Calu3 (cell line): ENCODE results near the gene PARD3. TPM values are rescaled to one million over a fixed set of nuclear protein-coding genes. Genes with fewer than 3 reads are reported as not detected.

ENCODE experiments used
- BruUV-seq: library from RNA; stranded (reverse); fragments of 400-500 nt; replicated peaks from 2 replicates; lab custom pipeline; 2021; lab: Mats Ljungman, UMichigan
- CTCF ChIA-PET: fragments of 300-600 bp; sonication (Branson Sonifier 250); formaldehyde crosslinking; loops from one replicate; lab custom pipeline; 2022; ENCODE audit warnings: antibody characterized with exemption; lab: Charles Lee
- DNase-seq: peaks from one replicate; pipeline ENCODE4 v3.0.0; 2022
- H3K27ac Mint-ChIP-seq: one replicate; pipeline ENCODE4 v1.8.0; 2022; ENCODE audit warnings: mixed read lengths; ENCODE audit not compliant: unreplicated experiment
- H3K27me3 Mint-ChIP-seq: one replicate; pipeline ENCODE4 v1.8.0; 2022; ENCODE audit warnings: mixed read lengths; ENCODE audit not compliant: unreplicated experiment
- H3K36me3 Mint-ChIP-seq: one replicate; pipeline ENCODE4 v1.8.0; 2022; ENCODE audit warnings: mild to moderate bottlenecking, moderate library complexity, mixed read lengths; ENCODE audit not compliant: insufficient read depth, unreplicated experiment
- H3K4me1 Mint-ChIP-seq: one replicate; pipeline ENCODE4 v1.8.0; 2022; ENCODE audit warnings: mild to moderate bottlenecking, low read depth, mixed read lengths; ENCODE audit not compliant: unreplicated experiment
- H3K4me3 Mint-ChIP-seq: one replicate; pipeline ENCODE4 v1.8.0; 2022; ENCODE audit warnings: mild to moderate bottlenecking, low read depth, moderate library complexity, mixed read lengths; ENCODE audit not compliant: unreplicated experiment
- H3K9me3 Mint-ChIP-seq: one replicate; pipeline ENCODE4 v1.8.0; 2022; ENCODE audit warnings: low read depth, mixed read lengths; ENCODE audit not compliant: unreplicated experiment
- intact Hi-C: fragments of 100-400 bp; cut with micrococcal nuclease; formaldehyde crosslinking; loops from one replicate; pipeline ENCODE4 v1.10.0; 2022; ENCODE audit not compliant: unreplicated experiment
- total RNA-seq: library from RNA; stranded (reverse); gene quantifications from 2 replicates; pipeline ENCODE4 v1.2.3, GENCODE V29; 2022
- TF ChIP-seq, protein P1 (sequence below): fragments of 200-600 bp; IDR thresholded peaks from one replicate; pipeline ENCODE4 v1.8.0; 2022; ENCODE audit warnings: antibody characterized with exemption; ENCODE audit not compliant: unreplicated experiment

PARD3 gene
- total RNA-seq, 1 experiment from 2014 or later, result 62.4 TPM

DNA sequence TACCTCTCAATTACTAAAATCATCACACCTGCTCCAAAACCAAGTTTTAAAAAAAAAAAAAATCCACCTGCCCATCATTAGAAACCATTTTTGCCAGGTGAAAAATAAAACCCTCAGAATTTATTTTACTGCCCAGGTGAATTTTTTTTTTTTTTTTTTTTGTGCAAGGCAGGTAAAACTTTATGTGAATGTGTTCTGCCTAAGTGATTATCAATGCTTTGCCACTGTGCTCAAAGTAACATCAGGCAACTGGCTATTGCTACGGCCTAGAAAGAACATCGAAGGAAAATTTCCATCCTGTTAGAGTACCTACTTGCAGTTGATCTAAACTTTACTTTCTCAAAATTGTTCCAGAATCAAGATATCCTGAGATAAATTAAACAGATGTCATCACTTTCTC is 512.1 kb downstream of the PARD3 start:
- TF ChIP-seq, protein P1, sequence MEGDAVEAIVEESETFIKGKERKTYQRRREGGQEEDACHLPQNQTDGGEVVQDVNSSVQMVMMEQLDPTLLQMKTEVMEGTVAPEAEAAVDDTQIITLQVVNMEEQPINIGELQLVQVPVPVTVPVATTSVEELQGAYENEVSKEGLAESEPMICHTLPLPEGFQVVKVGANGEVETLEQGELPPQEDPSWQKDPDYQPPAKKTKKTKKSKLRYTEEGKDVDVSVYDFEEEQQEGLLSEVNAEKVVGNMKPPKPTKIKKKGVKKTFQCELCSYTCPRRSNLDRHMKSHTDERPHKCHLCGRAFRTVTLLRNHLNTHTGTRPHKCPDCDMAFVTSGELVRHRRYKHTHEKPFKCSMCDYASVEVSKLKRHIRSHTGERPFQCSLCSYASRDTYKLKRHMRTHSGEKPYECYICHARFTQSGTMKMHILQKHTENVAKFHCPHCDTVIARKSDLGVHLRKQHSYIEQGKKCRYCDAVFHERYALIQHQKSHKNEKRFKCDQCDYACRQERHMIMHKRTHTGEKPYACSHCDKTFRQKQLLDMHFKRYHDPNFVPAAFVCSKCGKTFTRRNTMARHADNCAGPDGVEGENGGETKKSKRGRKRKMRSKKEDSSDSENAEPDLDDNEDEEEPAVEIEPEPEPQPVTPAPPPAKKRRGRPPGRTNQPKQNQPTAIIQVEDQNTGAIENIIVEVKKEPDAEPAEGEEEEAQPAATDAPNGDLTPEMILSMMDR, result no peak
- Mint-ChIP-seq H3K27me3 (no peaks in the 10 kb centered on the region), H3K4me3 (no peak overlapping the region), H3K9me3 (no peaks in the 10 kb centered on the region), H3K36me3 (no peaks in the 10 kb centered on the region), H3K4me1 (peaks cover 4% of the 10 kb centered on the region), H3K27ac (no peak overlapping the region)
- intact Hi-C loops, result no loop called here
- CTCF ChIA-PET, result no interaction called here
- BruUV-seq, result no TSS peak
- DNase-seq, result no peak

DNA sequence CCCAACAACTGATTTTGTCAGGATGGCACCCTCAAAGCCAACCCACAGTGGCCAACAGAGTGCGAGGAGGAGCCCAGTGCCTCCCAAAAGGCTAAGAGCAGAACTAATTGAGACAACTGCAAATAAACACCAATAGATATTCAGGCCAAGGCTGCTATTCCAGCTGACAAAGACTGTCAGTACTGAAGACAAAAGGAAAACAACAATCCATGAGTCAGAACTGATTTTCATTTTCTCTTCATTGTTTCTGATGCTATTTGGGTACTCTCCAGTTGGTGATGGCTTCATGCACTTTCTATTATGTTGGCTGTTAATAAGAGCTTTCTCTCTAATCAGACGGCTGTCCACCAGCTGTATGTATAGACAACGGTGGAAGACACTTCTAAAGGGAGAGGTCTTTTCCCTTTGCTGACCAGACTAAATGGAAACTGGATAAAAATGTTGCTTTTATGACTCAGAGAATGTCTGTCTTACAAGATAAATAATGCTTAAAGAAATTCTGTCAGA is 515.9 kb downstream of the PARD3 start:
- Mint-ChIP-seq H3K9me3 (no peaks in the 10 kb centered on the region), H3K27me3 (no peaks in the 10 kb centered on the region), H3K27ac (no peak overlapping the region), H3K36me3 (no peaks in the 10 kb centered on the region), H3K4me1 (peaks cover 7% of the 10 kb centered on the region), H3K4me3 (no peak overlapping the region)
- no peak for DNase-seq
- TF ChIP-seq, protein P1, result no peak
- intact Hi-C loops, result no loop called here
- BruUV-seq, result no TSS peak
- CTCF ChIA-PET, result no interaction called here

DNA sequence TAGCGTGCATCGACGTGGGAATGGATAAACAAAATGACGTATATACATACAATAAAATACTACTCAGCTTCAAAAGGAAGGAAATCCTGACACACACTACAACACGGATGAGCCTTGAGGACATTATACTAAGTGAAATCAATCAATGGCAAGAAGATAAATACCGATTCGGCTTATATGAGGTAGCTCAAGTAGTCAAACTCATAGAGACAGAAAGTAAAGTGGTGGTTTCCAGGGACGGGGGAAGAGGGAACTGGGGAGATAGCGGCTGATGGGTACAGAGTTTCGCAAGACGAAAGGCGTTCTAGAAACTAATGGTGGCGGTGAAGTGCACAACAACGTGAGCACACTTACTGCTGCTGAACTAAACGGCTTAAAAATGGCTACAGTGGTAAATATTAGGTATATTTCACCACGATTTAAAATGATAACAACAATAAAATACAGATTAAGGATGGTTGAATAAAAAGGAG is 516.7 kb downstream of the PARD3 start:
- TF ChIP-seq, protein P1, result no peak
- Mint-ChIP-seq H3K27me3 (no peaks in the 10 kb centered on the region), H3K27ac (no peak overlapping the region), H3K4me1 (peaks cover 7% of the 10 kb centered on the region), H3K9me3 (no peaks in the 10 kb centered on the region), H3K4me3 (no peak overlapping the region), H3K36me3 (no peaks in the 10 kb centered on the region)
- CTCF ChIA-PET, result interaction anchor here (1.0 kb wide), 1 partner anchor 10 kb away, joined by 3 read pairs; no protein-coding TSS in a partner anchor
- intact Hi-C loops, result no loop called here
- no TSS peak for BruUV-seq
- no peak for DNase-seq

DNA sequence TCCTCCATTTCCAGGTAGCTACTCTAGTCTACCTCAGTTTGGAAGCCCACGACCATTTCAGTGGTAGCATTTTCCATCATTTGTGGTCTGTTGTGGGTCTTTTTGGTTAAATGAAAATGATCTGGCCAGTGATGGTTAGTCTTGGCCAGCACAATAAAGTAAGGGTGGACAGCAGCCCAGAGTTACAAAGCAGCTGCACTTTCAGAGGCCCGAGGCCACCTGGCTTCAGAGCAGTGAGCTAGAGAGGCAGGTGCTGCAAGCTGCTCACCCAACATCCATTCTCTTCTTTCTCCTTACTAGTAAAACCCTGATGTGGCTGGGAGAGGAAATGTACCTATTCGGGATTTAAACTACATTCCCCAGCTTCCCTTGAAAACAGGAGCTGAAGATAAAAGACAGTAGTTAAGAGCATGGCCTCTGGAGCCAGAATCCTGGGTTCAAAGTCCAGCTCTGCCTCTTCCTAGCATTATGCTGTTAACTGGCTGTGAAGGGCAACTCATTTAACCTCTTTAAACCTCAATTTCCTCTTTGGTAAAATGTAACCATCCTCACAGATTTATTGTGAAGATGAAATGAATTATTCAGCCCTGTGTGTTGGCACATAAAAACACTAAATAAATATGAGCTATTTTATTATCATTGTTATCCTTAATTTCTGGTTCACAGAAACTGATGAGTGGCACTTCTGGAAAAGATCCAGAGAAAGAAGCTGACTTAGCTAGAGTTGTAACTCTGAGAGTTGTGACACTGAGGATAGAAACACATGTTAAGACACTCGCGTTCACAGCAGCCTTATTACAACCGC is 517.4 kb downstream of the PARD3 start:
- TF ChIP-seq, protein P1, result no peak
- intact Hi-C loops, result no loop called here
- H3K27me3 Mint-ChIP-seq, result no peaks in the 10 kb centered on the region
- no peaks in the 10 kb centered on the region for H3K36me3 Mint-ChIP-seq
- peaks cover 7% of the 10 kb centered on the region for H3K4me1 Mint-ChIP-seq
- no peak for DNase-seq
- CTCF ChIA-PET, result interaction anchor here (1.0 kb wide), 1 partner anchor 10 kb away, joined by 3 read pairs; no protein-coding TSS in a partner anchor
- no peak overlapping the region for H3K4me3 Mint-ChIP-seq
- no peak overlapping the region for H3K27ac Mint-ChIP-seq
- BruUV-seq, result no TSS peak
- no peaks in the 10 kb centered on the region for H3K9me3 Mint-ChIP-seq
